ENCODE measurements around the gene KDM1A.

KDM1A gene

GRCh38 chr1:23083714-23084480, 64.6 kb downstream of the KDM1A start:
- no peak for TF ChIP-seq CTCF (conservative IDR thresholded peaks at IDR 0.05)
- peak overlapping the region; percentile 89 for H3K27ac ChIP-seq

- H3K27ac ChIP-seq = peak overlapping the region; percentile 89
- no peak for TF ChIP-seq CTCF (conservative IDR thresholded peaks at IDR 0.05)
Measured at GRCh38 chr1:23084880-23085279, 65.6 kb downstream of the KDM1A start.

- peak overlapping the region; percentile 89 for H3K27ac ChIP-seq
- no peak for TF ChIP-seq CTCF (conservative IDR thresholded peaks at IDR 0.05)
Measured at GRCh38 chr1:23085696-23086095, 66.4 kb downstream of the KDM1A start.

- TF ChIP-seq CTCF (conservative IDR thresholded peaks at IDR 0.05) = no peak
- H3K27ac ChIP-seq = no peak overlapping the region
Measured at GRCh38 chr1:23088027-23088426, 68.8 kb downstream of the KDM1A start.

GRCh38 chr1:23090056-23090455, 70.8 kb downstream of the KDM1A start:
- no peak for TF ChIP-seq CTCF (conservative IDR thresholded peaks at IDR 0.05)
- H3K27ac ChIP-seq = no peak overlapping the region

GRCh38 chr1:23091545-23091944, 72.3 kb downstream of the KDM1A start:
- TF ChIP-seq CTCF (conservative IDR thresholded peaks at IDR 0.05) = no peak
- no peak overlapping the region for H3K27ac ChIP-seq

- no peak for TF ChIP-seq CTCF (conservative IDR thresholded peaks at IDR 0.05)
- no peak overlapping the region for H3K27ac ChIP-seq
Measured at GRCh38 chr1:23092447-23092846, 73.2 kb downstream of the KDM1A start.
